ENCODE measurements around the gene ICOS.

DNA sequence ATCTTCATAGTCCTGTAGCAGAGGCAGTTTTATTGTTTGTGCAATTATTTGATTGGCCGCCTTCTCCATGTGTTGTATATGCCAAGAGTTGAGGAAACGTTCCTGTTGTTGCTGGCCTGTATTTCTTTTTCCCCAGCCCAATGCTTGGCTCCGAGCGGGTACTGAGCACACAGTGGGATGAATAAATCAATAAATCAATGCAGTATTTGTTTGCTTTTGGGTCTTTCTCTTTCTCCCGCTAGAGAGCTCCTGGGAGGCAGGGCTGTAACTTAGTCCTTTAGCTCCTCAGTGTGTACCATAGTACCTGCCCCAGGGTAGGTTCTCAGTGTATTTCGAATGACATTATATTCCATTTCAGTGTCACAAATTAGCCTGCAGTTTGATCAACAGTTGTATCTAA lies 71.8 kb downstream of the ICOS start:
- TF ChIP-seq CTCF (IDR thresholded peaks at IDR 0.05) (no peak), POLR2A (IDR thresholded peaks at IDR 0.05) (no peak)

All from uterus (tissue), 2 donors.